WTC11 (cell line): ENCODE results near the gene STOM. TPM values are rescaled to one million over a fixed set of nuclear protein-coding genes. Genes with fewer than 3 reads are reported as not detected.

ENCODE experiments used
- ATAC-seq: fragments of 200-7000 bp; cut with Tn5 transposase; 2 replicates; pipeline ENCODE4 v1.10.0; 2021; ENCODE audit warnings: mild to moderate bottlenecking, moderate library complexity
- CTCF ChIA-PET: fragments of 300-600 bp; sonication (Branson Sonifier 250); formaldehyde crosslinking; loops from one replicate; lab custom pipeline; 2021; ENCODE audit warnings: antibody characterized with exemption; lab: Charles Lee
- POLR2A ChIA-PET: fragments of 350-600 bp; sonication (Branson Sonifier 250); formaldehyde crosslinking; loops from one replicate; lab custom pipeline; 2021; ENCODE audit warnings: antibody characterized with exemption; lab: Charles Lee
- DNase-seq: peaks from one replicate; pipeline ENCODE4 v3.0.0; 2021; ENCODE audit warnings: low spot score
- H3K27ac Mint-ChIP-seq: 2 replicates; pipeline ENCODE4 v1.8.0; 2021; ENCODE audit warnings: mixed read lengths
- H3K27me3 Mint-ChIP-seq: 2 replicates; pipeline ENCODE4 v1.8.0; 2021; ENCODE audit warnings: low read depth, mild to moderate bottlenecking, moderate library complexity, mixed read lengths
- H3K36me3 Mint-ChIP-seq: 2 replicates; pipeline ENCODE4 v1.8.0; 2021; ENCODE audit warnings: mixed read lengths
- H3K4me1 Mint-ChIP-seq: 2 replicates; pipeline ENCODE4 v1.8.0; 2022; ENCODE audit warnings: mixed read lengths
- H3K4me3 Mint-ChIP-seq: 2 replicates; pipeline ENCODE4 v1.8.0; 2021; ENCODE audit warnings: mild to moderate bottlenecking, moderate library complexity, mixed read lengths
- H3K9me3 Mint-ChIP-seq: 2 replicates; pipeline ENCODE4 v1.8.0; 2021; ENCODE audit warnings: mixed read lengths
- AFF4 ChIP-seq: sonication (generic); formaldehyde crosslinking; IDR thresholded peaks from 2 replicates; pipeline ENCODE4 v1.8.1; 2023; ENCODE audit warnings: mild to moderate bottlenecking, missing genetic modification reagents, borderline replicate concordance
- ATF1 ChIP-seq: sonication (generic); formaldehyde crosslinking; IDR thresholded peaks from 2 replicates; pipeline ENCODE4 v1.8.1; 2023; ENCODE audit warnings: mild to moderate bottlenecking, moderate library complexity, missing genetic modification reagents
- CREM ChIP-seq: sonication (generic); formaldehyde crosslinking; IDR thresholded peaks from 2 replicates; pipeline ENCODE4 v1.8.1; 2022; ENCODE audit warnings: mild to moderate bottlenecking, missing genetic modification reagents, moderate library complexity
- ERG ChIP-seq: fragments of 250-450 bp; sonication (Bioruptor Pico); IDR thresholded peaks from 2 replicates; pipeline ENCODE4 v1.8.0; 2021; ENCODE audit warnings: mild to moderate bottlenecking
- FOXK1 ChIP-seq: sonication (generic); formaldehyde crosslinking; IDR thresholded peaks from 2 replicates; pipeline ENCODE4 v1.8.0; 2022; ENCODE audit warnings: mild to moderate bottlenecking, moderate library complexity, missing genetic modification reagents
- GRHL2 ChIP-seq: fragments of 250-450 bp; sonication (Bioruptor Pico); IDR thresholded peaks from 2 replicates; pipeline ENCODE4 v1.8.0; 2022; ENCODE audit warnings: mild to moderate bottlenecking, moderate library complexity; ENCODE audit not compliant: insufficient replicate concordance, severe bottlenecking
- JAZF1 ChIP-seq: fragments of 250-450 bp; sonication (Bioruptor Pico); IDR thresholded peaks from 2 replicates; pipeline ENCODE4 v1.9.0; 2021; ENCODE audit warnings: moderate library complexity, mild to moderate bottlenecking, inconsistent platforms
- JUN ChIP-seq: sonication (generic); formaldehyde crosslinking; IDR thresholded peaks from 2 replicates; pipeline ENCODE4 v1.8.0; 2023; ENCODE audit warnings: mild to moderate bottlenecking, missing genetic modification reagents
- KAT7 ChIP-seq: sonication (generic); formaldehyde crosslinking; IDR thresholded peaks from 2 replicates; pipeline ENCODE4 v1.8.1; 2023; ENCODE audit warnings: missing genetic modification reagents, mild to moderate bottlenecking, borderline replicate concordance
- MXD4 ChIP-seq: fragments of 250-450 bp; sonication (Bioruptor Pico); IDR thresholded peaks from 2 replicates; pipeline ENCODE4 v1.8.0; 2021; ENCODE audit warnings: mild to moderate bottlenecking, moderate library complexity, borderline replicate concordance
- NFATC4 ChIP-seq: fragments of 250-450 bp; sonication (Bioruptor Pico); IDR thresholded peaks from 2 replicates; pipeline ENCODE4 v1.9.0; 2021; ENCODE audit warnings: mild to moderate bottlenecking
- NR1H2 ChIP-seq: sonication (generic); formaldehyde crosslinking; IDR thresholded peaks from 2 replicates; pipeline ENCODE4 v1.9.0; 2021; ENCODE audit warnings: mild to moderate bottlenecking, moderate library complexity, missing genetic modification reagents
- TEAD4 ChIP-seq: sonication (generic); formaldehyde crosslinking; IDR thresholded peaks from 2 replicates; pipeline ENCODE4 v1.8.0; 2022; ENCODE audit warnings: mild to moderate bottlenecking, missing genetic modification reagents
- TP53 ChIP-seq: sonication (generic); formaldehyde crosslinking; IDR thresholded peaks from 2 replicates; pipeline ENCODE4 v1.8.1; 2023; ENCODE audit warnings: mild to moderate bottlenecking, missing genetic modification reagents
- ZBTB21 ChIP-seq: sonication (generic); formaldehyde crosslinking; IDR thresholded peaks from 2 replicates; pipeline ENCODE4 v1.8.1; 2023; ENCODE audit warnings: mild to moderate bottlenecking, missing genetic modification reagents, borderline replicate concordance
- ZMAT4 ChIP-seq: fragments of 250-450 bp; sonication (Bioruptor Pico); IDR thresholded peaks from 2 replicates; pipeline ENCODE4 v1.9.0; 2021; ENCODE audit warnings: mild to moderate bottlenecking
- ZNF423 ChIP-seq: fragments of 250-450 bp; sonication (Bioruptor Pico); IDR thresholded peaks from 2 replicates; pipeline ENCODE4 v2.1.2; 2022; ENCODE audit warnings: mild to moderate bottlenecking, moderate library complexity
- total RNA-seq: library from RNA; stranded (reverse); gene quantifications from 3 replicates; pipeline ENCODE4 v1.2.3, GENCODE V29; 2021
- TF ChIP-seq, protein P1 (sequence below): sonication (generic); formaldehyde crosslinking; IDR thresholded peaks from 2 replicates; pipeline ENCODE4 v1.8.1; 2022; ENCODE audit warnings: low read depth, missing genetic modification reagents, borderline replicate concordance
- TF ChIP-seq, protein P2 (sequence below): sonication (generic); formaldehyde crosslinking; IDR thresholded peaks from 2 replicates; pipeline ENCODE4 v1.8.0; 2022; ENCODE audit warnings: mild to moderate bottlenecking, missing genetic modification reagents

STOM gene
- total RNA-seq, 1 experiment from 2014 or later, result 32.9 TPM

DNA sequence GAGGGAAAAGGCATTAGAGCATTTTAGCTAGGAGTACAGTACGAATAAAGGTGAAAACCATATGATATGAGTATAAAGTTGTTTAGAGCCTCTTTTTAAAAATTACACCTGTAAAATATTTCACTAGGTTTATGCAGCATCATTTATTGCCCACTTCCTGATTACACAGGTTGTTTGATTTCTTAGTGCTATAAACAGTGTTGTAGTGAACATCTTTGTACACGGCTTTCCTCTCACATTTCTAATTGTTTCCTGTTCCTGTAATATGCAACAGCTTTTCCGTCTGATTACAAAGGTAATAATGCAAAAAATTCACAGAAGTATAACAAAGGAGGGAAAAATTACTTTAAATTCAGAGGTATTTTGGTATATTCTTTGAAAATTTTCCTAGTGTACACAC, 13.0 kb downstream of the STOM start (continued):
- TF ChIP-seq, protein P1, sequence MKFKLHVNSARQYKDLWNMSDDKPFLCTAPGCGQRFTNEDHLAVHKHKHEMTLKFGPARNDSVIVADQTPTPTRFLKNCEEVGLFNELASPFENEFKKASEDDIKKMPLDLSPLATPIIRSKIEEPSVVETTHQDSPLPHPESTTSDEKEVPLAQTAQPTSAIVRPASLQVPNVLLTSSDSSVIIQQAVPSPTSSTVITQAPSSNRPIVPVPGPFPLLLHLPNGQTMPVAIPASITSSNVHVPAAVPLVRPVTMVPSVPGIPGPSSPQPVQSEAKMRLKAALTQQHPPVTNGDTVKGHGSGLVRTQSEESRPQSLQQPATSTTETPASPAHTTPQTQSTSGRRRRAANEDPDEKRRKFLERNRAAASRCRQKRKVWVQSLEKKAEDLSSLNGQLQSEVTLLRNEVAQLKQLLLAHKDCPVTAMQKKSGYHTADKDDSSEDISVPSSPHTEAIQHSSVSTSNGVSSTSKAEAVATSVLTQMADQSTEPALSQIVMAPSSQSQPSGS (CRISPR knock-in tag), result no peak
- TF ChIP-seq GRHL2 (CRISPR knock-in tag), result no peak
- TF ChIP-seq KAT7 (CRISPR knock-in tag), result no peak
- no peak for TF ChIP-seq NFATC4 (CRISPR knock-in tag)
- TF ChIP-seq JUN (CRISPR knock-in tag), result no peak
- no peak for TF ChIP-seq NR1H2
- TF ChIP-seq JAZF1 (CRISPR knock-in tag), result no peak
- TF ChIP-seq ATF1 (CRISPR knock-in tag), result no peak
- no peak for TF ChIP-seq AFF4 (CRISPR knock-in tag)

DNA sequence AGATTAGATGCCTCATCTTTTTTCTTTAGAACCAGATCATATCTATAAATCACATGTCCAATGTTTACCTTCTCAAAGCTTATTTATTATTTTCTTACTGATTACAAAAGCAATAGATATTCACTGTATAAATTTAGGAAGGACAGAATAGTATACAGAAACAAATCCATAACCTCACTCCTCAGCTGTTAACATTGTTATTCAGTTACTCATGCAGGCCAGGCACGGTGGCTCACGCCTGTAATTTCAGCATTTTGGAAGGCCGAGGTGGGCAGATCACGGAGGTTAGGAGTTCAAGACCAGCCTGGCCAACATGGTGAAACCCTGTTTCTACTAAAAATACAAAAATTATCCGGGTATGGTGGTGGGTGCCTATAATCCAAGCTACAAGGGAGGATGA, 15.3 kb downstream of the STOM start:
- Mint-ChIP-seq H3K27ac (no peak overlapping the region), H3K27me3 (no peaks in the 10 kb centered on the region), H3K36me3 (peaks cover 9% of the 10 kb centered on the region), H3K4me3 (no peak overlapping the region), H3K9me3 (no peaks in the 10 kb centered on the region), H3K4me1 (peaks cover 13% of the 10 kb centered on the region)
- DNase-seq (no peak), ATAC-seq (no peak)
- POLR2A ChIA-PET, result no interaction called here
- TF ChIP-seq TP53 (CRISPR knock-in tag) (no peak), ZMAT4 (CRISPR knock-in tag) (no peak)
- CTCF ChIA-PET, result interaction anchor here (1.8 kb wide), 1 partner anchor 35 kb away, joined by 11 read pairs; no protein-coding TSS in a partner anchor

DNA sequence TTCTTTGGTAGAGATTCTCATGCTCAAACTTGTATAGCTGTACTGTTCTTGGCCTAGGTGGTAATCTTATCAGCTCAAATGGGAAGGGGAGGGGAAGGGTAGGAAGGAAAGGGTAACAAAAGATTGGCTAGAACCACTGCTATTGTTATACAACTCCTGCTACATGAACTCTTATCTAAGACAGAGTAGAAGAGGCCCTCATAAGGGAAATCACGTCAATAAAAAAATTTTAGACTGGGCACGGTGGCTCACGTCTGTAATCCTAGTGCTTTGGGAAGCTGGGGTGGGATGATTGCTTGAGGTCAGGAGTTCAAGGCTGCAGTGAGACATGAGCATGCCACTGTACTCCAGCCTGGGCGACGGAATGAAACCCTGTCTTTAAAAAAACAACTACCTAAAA, 15.9 kb downstream of the STOM start:
- H3K4me1 Mint-ChIP-seq, result peaks cover 13% of the 10 kb centered on the region
- no peak overlapping the region for H3K4me3 Mint-ChIP-seq
- no peak for TF ChIP-seq GRHL2 (CRISPR knock-in tag)
- TF ChIP-seq CREM, result no peak
- no peak for TF ChIP-seq ZMAT4 (CRISPR knock-in tag)
- no peak for TF ChIP-seq TEAD4 (CRISPR knock-in tag)
- no peak for TF ChIP-seq MXD4 (CRISPR knock-in tag)
- no peak for TF ChIP-seq ZBTB21 (CRISPR knock-in tag)
- TF ChIP-seq NFATC4 (CRISPR knock-in tag), result no peak
- TF ChIP-seq FOXK1 (CRISPR knock-in tag), result no peak
- TF ChIP-seq ZNF423 (CRISPR knock-in tag), result no peak
- TF ChIP-seq ERG (CRISPR knock-in tag), result no peak
- TF ChIP-seq, protein P2, sequence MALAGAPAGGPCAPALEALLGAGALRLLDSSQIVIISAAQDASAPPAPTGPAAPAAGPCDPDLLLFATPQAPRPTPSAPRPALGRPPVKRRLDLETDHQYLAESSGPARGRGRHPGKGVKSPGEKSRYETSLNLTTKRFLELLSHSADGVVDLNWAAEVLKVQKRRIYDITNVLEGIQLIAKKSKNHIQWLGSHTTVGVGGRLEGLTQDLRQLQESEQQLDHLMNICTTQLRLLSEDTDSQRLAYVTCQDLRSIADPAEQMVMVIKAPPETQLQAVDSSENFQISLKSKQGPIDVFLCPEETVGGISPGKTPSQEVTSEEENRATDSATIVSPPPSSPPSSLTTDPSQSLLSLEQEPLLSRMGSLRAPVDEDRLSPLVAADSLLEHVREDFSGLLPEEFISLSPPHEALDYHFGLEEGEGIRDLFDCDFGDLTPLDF (CRISPR knock-in tag), result no peak
- no peak overlapping the region for H3K27ac Mint-ChIP-seq
- H3K36me3 Mint-ChIP-seq, result peaks cover 9% of the 10 kb centered on the region
- ATAC-seq, result no peak
- H3K9me3 Mint-ChIP-seq, result no peaks in the 10 kb centered on the region
- ChIA-PET POLR2A (no interaction called here), CTCF (interaction anchor here (1.8 kb wide), 1 partner anchor 34 kb away, joined by 11 read pairs; no protein-coding TSS in a partner anchor)
- H3K27me3 Mint-ChIP-seq, result no peaks in the 10 kb centered on the region
- no peak for DNase-seq
